ENCODE data around the gene STX5. TPM values are rescaled to one million over a fixed set of nuclear protein-coding genes. Genes with fewer than 3 reads are reported as not detected.

Gene STX5
- total and polyA plus RNA-seq, 9 of the 15 experiments (the other 6 are each of a cell fraction or from before 2014, with no cell fraction given): 2.8 to 28.6 (median 23.7) TPM

DNA sequence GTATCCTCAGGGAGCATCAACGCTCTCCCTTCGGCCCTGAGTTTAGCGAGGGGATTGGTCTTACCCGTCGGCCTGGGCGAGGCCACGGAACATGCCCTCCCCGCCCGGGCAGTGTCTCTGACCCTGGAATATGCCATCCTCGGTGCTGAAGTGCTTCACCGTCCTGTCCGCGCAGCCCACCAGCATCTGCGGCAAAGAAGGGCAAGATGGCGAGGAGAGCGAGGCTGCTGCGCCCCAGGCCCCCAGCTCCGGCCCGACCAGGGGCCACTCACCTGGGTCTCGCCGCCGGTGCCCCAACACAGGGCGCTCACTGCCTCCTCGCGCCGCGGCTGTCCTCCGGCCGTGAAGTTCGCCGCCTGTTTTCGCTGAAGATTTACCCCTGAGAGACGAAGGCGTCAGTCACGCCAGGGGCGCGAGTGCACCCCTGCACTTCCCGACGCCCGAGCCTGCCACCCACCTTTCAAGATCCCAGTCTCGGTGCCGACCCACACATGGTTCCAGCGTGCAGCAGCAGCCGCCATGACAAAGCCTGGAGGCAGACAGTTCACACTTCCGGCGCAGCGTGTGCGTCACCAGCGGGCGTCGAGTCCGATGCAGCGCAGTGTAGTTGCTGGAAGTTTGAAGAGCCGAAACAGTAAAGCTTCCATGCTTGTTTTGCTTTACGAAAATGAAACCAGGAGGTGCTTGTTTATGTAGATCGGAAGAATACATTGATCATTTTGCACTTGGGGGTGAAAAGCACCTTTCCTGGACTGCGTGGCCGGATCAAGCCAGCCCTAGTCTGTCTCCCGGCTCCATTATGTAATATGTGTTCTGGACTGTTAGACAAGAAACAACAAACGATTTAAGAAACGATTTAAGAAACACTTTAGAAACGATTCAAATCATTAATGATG, 7.4 kb upstream of the STX5 start, which contains the start of gene WDR74 (continued):
- TF ChIP-seq ZNF224 (CRISPR knock-in tag; IDR thresholded peaks at IDR 0.05) (no peak), ZNF668 (CRISPR knock-in tag; IDR thresholded peaks at IDR 0.05) (no peak), GABPB1 (CRISPR knock-in tag; IDR thresholded peaks at IDR 0.05) (peak; percentile 98), CBFA2T3 (IDR thresholded peaks at IDR 0.05) (no peak), ETS1 (conservative IDR thresholded peaks at IDR 0.05; ENCODE audit: control insufficient read depth, low read depth, low read length) (peak; percentile 98), HNRNPL (IDR thresholded peaks at IDR 0.05; ENCODE audit: low read depth, low read length) (0 out of 2 replicates have a peak, but pooled peaks have one; percentile 48), PML (IDR thresholded peaks at IDR 0.05; ENCODE audit: low read length) (peak; percentile 76; the same call in 1 of the 2 replicates), ZBTB2 (IDR thresholded peaks at IDR 0.05) (no peak), NFYB (IDR thresholded peaks at IDR 0.05; ENCODE audit: extremely low read depth, insufficient read length) (no peak), ZNF609 (CRISPR knock-in tag; IDR thresholded peaks at IDR 0.05; ENCODE audit: borderline replicate concordance) (peak; percentile 88; the same call in 1 of the 2 replicates), ZNF197 (CRISPR knock-in tag; IDR thresholded peaks at IDR 0.05; ENCODE audit: low read depth) (no peak), LARP7 (IDR thresholded peaks at IDR 0.05) (no peak), ZNF584 (CRISPR knock-in tag; IDR thresholded peaks at IDR 0.05; ENCODE audit: low read depth) (no peak)
- TF ChIP-seq, protein P1, sequence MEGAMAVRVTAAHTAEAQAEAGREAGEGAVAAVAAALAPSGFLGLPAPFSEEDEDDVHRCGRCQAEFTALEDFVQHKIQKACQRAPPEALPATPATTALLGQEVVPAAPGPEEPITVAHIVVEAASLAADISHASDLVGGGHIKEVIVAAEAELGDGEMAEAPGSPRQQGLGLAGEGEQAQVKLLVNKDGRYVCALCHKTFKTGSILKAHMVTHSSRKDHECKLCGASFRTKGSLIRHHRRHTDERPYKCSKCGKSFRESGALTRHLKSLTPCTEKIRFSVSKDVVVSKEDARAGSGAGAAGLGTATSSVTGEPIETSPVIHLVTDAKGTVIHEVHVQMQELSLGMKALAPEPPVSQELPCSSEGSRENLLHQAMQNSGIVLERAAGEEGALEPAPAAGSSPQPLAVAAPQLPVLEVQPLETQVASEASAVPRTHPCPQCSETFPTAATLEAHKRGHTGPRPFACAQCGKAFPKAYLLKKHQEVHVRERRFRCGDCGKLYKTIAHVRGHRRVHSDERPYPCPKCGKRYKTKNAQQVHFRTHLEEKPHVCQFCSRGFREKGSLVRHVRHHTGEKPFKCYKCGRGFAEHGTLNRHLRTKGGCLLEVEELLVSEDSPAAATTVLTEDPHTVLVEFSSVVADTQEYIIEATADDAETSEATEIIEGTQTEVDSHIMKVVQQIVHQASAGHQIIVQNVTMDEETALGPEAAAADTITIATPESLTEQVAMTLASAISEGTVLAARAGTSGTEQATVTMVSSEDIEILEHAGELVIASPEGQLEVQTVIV (CRISPR knock-in tag; IDR thresholded peaks at IDR 0.05; ENCODE audit: borderline replicate concordance): no peak
- TF ChIP-seq, protein P2, sequence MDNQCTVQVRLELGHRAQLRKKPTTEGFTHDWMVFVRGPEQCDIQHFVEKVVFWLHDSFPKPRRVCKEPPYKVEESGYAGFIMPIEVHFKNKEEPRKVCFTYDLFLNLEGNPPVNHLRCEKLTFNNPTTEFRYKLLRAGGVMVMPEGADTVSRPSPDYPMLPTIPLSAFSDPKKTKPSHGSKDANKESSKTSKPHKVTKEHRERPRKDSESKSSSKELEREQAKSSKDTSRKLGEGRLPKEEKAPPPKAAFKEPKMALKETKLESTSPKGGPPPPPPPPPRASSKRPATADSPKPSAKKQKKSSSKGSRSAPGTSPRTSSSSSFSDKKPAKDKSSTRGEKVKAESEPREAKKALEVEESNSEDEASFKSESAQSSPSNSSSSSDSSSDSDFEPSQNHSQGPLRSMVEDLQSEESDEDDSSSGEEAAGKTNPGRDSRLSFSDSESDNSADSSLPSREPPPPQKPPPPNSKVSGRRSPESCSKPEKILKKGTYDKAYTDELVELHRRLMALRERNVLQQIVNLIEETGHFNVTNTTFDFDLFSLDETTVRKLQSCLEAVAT (IDR thresholded peaks at IDR 0.05): peak in 1 of 2 experiments; percentile 90; a peak in 2 of 4 replicates

All from K562 (cell line).